Glomerular endothelial cell (primary cell): ENCODE data around the gene LBP. TPM values are rescaled to one million over a fixed set of nuclear protein-coding genes. Genes with fewer than 3 reads are reported as not detected.
"Not testable (repeated sequence)": the region's sequence is repeated elsewhere in the genome, so short reads cannot be mapped to it uniquely, and the experiment has no call there.

Experiments used
- DNase-seq: peaks from one replicate; pipeline ENCODE4 v3.0.0-alpha.2; 2011; ENCODE audit warnings: low read depth, low spot score; ENCODE audit errors: extremely low read depth
- total RNA-seq: library from RNA; depleted of rRNA; stranded (reverse); fragments of >200 nt; gene quantifications from 2 replicates; pipeline ENCODE4 v1.2.3, GENCODE V29; 2015

LBP gene
- total RNA-seq, 1 donor from 2014 or later: not detected

DNA sequence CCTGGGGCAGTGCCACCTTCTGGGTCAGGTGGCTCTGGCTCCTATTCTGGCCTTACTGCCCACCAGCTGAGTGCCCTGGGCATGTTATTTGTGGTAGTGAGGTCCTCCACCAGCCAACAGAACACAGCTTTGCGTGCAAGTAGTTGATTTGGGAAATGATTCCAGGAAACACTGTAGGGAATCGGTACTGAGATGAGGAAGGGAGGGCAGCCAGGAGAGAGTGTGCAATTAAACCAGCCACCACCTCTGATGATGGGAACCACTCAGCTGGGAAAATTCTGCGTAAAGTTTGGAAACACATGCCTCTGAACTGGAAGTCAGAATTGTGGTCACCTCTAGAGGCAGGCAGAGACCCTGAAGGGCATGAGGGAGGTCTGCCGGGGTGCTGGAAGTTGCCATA, 459 bp downstream of the LBP start:
- no peak for DNase-seq

- no peak for DNase-seq
Observed at GRCh38 chr20:38349856-38350255, 3.6 kb downstream of the LBP start.

GRCh38 chr20:38350879-38351775, 4.8 kb downstream of the LBP start:
- DNase-seq: no peak

DNA sequence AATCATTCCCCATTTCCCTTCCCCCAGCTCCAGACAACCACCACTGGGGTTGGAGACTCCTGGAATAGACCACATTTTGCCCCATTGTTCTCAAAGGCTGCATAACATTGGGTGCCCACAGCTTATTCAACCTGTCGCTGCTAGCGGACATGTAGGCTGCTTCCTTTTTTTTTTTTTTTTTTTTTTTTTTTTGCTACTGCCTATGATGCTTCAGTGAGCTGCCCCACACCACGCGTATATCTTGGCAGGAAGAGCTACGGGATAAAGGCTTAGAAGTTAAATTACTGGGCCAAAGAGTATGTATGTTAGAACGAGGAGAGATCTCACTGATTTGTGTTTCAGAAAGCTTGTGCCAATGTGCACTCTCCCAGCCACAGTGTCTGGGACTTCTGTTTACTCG, 7.0 kb downstream of the LBP start:
- no peak for DNase-seq

DNA sequence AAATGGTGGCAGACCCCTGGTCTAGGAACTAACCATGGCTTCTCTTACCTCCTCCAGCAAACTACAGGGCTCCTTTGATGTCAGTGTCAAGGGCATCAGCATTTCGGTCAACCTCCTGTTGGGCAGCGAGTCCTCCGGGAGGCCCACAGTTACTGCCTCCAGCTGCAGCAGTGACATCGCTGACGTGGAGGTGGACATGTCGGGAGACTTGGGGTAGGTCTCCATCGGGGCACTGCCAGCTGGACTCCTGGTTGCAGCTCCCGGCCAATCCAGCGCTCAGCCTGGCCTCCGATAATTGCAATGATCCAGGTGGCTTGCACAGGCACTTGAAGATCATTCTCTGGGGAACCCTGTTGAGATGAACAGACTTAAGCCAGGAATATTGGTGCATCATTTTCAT, 7.9 kb downstream of the LBP start:
- no peak for DNase-seq

- DNase-seq: no peak
Observed at GRCh38 chr20:38355161-38356012, 9.1 kb downstream of the LBP start.

DNA sequence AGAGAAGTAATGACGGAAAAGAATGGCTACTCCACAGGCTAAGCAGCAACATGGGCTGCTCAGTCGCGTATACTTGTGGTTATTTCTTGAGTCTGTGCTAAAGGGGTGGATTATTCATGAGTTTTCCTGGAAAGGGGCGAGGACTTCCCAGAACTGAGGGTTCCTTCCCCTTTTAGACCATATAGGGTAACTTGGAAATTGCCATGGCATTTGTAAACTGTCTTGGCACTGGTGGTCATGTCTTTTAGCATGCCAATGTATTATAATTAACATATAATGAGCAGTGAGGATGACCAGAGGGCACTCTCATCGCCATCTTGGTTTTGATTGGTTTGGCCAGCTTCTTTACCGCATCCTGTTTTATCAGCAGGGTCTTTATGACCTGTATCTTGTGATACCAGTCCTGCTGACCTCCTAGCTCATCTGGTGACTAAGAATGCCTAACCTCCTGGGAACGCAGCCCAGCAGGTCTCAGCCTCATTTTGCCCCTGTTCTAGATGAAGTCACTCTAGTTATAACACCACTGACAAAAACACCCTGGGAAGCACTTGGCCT, 11.4 kb downstream of the LBP start:
- DNase-seq: no peak

GRCh38 chr20:38358556-38358955, 12.3 kb downstream of the LBP start:
- no peak for DNase-seq

DNA sequence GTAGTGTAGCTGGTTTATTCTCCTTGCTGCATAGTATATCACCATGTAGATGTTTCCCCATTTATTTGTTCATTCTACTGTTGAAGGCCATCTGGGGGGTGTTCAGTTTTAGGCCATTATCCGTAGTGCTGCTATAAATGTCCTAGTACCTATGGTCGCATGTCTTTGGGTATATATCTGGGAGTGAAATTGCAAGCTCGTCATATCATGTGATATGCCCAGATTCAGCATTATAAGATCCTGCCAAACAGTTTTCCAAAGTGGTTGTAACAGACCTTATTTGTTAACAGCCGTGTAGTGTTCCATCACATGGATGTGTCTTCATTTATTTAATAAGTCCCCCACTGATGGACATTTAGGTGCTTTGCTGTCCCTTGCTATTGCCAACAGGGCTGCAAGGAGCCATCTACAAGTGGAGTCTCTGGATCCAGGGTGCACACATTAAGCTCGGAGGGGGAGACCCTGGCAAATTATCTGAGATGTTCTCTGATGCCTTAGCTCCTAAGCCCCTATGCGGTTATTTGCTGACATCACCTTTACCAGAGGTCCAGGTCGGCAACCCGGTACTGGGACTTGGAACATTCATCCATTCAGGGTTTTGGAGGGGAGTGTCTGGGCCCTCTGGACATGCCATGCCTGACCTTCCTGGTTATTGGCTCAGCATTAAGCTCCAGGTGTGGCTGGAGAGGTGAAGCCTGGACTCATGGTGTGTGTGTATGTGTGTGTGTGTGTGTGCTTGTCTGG, 16.9 kb downstream of the LBP start:
- no peak for DNase-seq

- DNase-seq: no peak
Observed at GRCh38 chr20:38369389-38369788, 23.1 kb downstream of the LBP start.

DNA sequence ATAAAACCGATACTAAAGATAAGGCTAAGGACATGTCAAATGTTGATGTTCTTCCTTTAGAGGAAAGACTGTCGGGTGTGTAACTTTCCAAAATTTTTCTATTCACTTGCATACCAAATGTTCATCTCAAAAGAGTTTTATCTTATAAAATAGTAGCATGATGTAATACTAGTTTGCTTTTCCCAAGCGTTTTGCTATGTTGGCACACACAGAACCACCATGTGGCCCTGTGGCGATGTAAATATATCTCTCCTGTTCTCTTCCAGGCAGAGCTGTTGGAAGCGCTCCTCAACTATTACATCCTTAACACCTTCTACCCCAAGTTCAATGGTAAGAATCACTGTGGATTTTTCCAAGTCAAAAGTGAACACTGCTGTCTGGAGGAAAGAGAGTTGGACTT, 26.5 kb downstream of the LBP start:
- DNase-seq: no peak

DNA sequence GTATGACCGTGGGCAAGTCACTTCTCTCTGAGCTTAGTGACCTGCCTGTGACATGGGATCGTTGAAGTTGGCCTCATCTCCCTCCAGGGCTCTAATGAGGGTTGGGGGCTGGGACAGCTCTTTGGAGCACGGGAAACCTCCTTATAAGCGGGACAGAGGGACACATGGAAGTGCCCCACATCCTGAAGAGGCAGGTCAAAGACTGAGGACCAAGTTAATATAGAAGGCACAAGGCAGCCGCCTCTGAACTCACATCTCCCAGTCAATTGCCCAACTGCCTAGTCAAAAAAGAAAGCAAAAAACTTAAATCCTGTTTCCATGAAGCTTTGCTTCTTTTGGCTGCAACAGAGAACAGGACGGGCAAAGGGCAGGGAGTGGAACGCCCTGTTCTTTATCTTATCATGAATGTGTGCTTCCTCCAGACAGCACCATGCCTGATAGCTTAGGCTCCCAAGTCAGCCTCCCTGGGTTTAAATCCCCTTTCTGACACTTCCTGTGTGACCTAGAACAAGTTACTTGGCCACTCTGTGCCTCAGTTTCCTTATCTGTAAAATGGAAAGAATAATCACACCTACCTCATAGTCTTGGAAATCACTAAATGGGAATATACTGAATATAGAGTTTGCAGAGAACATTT, 27.1 kb downstream of the LBP start:
- DNase-seq: no peak

DNA sequence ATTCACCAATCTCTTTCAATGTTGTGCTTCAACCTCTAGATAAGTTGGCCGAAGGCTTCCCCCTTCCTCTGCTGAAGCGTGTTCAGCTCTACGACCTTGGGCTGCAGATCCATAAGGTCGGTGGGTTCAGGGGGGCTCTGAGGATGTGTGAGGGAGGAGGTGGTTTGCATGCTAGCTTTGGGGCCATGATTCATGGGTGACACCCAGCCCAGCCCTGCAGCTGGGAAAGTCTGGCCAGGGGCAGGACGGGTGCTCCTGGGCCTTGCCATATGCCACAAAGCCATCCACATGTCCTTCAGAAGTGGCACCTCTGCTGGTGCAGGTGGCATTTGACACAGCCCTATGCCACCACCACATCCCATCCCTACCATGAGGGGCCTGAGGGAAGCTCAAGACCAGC, 27.6 kb downstream of the LBP start:
- no peak for DNase-seq

- DNase-seq: no peak
Observed at GRCh38 chr20:38377039-38377685, 30.9 kb downstream of the LBP start.

DNA sequence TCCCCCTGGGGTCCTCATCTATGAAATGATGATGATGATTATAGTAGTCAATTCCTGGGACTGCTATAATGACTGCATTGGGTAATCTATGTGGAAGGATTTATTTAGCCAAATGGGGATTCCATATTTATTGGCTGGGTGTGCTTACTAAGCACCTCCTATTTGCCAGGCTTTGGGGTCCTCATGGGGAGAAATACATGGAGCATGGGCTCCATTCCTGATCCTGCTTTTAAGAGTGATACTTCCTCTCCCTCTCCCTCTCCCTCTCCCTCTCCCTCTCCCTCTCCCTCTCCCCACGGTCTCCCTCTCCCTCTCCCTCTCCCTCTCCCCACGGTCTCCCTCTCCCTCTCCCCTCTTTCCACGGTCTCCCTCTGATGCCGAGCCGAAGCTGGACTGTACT, 31.6 kb downstream of the LBP start:
- not testable (repeated sequence) for DNase-seq

GRCh38 chr20:38383147-38383546, 36.9 kb downstream of the LBP start:
- no peak for DNase-seq

DNA sequence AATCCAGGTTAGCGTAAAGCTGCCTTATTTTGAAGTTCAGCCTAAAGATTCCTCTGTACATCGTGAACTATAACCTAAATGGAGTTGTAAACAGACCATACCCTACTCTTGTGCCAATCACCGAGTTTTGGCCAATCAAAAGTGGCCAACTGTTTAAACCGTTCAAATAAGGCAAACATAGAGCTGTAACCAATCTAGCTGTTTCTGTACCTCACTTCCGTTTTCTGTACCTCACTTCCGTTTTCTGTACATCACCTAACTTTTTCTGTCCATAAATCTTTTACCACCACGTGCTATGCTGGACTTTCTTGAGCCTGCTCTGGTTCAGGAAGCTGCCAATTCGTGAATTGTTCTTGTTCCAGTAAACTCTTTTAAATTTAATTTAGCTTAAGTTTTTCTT, 39.7 kb downstream of the LBP start:
- DNase-seq: no peak

DNA sequence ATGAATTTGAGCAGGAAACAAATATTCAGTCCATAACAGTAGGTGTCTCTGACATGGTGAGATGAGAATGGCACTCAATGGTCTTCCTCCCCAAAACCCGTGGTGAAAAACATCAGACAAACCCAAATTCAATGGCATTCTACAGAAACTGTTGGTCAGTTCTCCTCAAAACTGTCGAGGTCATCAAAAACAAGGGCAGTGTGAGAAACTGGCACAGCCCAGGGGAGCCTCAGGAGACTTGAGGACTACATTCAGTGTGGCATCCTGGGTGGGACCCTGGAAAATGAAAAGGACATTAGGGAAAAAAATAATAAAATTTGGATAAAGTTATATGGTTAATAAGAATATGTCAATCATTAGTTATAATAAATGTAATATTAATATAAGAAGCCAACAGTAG, 40.6 kb downstream of the LBP start:
- no peak for DNase-seq

DNA sequence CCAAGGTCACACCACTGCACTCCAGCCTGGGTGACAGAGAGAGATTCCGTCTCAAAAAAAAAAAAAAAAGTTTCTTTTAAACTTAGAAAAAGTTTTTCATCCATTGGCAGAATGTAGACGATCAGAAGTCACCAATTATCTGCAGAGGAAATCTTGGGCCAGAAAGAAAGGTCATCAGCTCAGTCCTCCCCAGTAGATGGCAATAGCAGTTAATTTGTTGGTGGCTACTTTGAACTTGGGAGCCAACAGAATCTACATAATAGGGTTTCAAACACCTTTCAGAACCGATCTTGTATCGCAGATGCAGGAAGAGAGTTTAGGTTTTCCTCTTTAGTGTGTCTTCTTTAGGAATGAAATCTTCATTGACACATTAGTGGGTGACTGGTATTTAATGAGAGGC, 41.7 kb downstream of the LBP start:
- DNase-seq: no peak

GRCh38 chr20:38392356-38392755, 46.1 kb downstream of the LBP start:
- DNase-seq: no peak
